Left kidney (tissue), 8 donors: ENCODE measurements around the gene CHST8. TPM values are rescaled to one million over a fixed set of nuclear protein-coding genes. Genes with fewer than 3 reads are reported as not detected.
"Not testable (repeated sequence)": the region's sequence is repeated elsewhere in the genome, so short reads cannot be mapped to it uniquely, and the experiment has no call there.

Source experiments
- DNase-seq: peaks from one replicate; pipeline ENCODE4 v3.0.0-alpha.2; 2013
- long read RNA-seq, 8 donors: transcript quantifications; one replicate each; lab custom pipeline, GENCODE V29; 2026
- polyA plus RNA-seq: library from polyadenylated mRNA; unstranded; fragments of 120-200 nt; gene quantifications from one replicate; pipeline ENCODE4 v1.2.1, GENCODE V29; 2013; ENCODE audit not compliant: insufficient read length

Gene CHST8, protein sequence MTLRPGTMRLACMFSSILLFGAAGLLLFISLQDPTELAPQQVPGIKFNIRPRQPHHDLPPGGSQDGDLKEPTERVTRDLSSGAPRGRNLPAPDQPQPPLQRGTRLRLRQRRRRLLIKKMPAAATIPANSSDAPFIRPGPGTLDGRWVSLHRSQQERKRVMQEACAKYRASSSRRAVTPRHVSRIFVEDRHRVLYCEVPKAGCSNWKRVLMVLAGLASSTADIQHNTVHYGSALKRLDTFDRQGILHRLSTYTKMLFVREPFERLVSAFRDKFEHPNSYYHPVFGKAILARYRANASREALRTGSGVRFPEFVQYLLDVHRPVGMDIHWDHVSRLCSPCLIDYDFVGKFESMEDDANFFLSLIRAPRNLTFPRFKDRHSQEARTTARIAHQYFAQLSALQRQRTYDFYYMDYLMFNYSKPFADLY
- polyA plus RNA-seq = 0.17 TPM
- long read RNA-seq, donor 1 = 0 reads
- long read RNA-seq, donor 2 = 0 reads
- long read RNA-seq, donor 3 = 0 reads
- long read RNA-seq, donor 4 = 0 reads
- long read RNA-seq, donor 5, partial matches to known transcripts = 0 of 1 reads
- long read RNA-seq, donor 5, other reads (novel, unspliced or antisense) = 0 of 1 reads
- long read RNA-seq, donor 6 = 0 reads
- long read RNA-seq, donor 7, partial matches to known transcripts = 0 of 1 reads
- long read RNA-seq, donor 7, other reads (novel, unspliced or antisense) = 0 of 1 reads
- long read RNA-seq, donor 8 = 0 reads

- DNase-seq = peak; percentile 50
Measured at GRCh38 chr19:33621811-33622504, at the start of gene CHST8. Gene CHST8 (plus strand): TSS chr19:33621953. CDS start chr19:33689262, 67,309 bp downstream.

DNA sequence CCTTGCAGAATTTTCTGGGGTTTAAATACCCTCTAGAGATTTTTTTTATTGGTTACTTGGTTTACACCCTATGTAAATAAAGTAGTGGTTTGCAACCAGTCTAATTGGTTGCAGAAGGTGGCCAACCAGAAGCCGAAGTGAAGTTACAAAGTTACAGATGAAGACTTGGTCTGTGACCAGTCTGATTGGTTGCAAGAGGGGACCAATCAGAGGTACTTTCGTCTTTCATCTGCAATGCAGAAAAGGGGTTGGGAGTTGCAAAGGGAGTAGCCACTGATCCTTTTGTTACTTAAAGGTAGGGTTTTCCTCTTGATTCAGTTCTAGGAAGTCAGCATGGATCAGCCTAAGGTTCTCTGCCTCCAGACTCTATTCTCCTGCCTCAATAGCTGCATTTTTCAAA lies 48.8 kb upstream of the CHST8 start:
- DNase-seq = no peak

- no peak for DNase-seq
Measured at GRCh38 chr19:33574824-33575223, 46.9 kb upstream of the CHST8 start.

- DNase-seq = no peak
Measured at GRCh38 chr19:33578697-33579096, 43.1 kb upstream of the CHST8 start.

DNA sequence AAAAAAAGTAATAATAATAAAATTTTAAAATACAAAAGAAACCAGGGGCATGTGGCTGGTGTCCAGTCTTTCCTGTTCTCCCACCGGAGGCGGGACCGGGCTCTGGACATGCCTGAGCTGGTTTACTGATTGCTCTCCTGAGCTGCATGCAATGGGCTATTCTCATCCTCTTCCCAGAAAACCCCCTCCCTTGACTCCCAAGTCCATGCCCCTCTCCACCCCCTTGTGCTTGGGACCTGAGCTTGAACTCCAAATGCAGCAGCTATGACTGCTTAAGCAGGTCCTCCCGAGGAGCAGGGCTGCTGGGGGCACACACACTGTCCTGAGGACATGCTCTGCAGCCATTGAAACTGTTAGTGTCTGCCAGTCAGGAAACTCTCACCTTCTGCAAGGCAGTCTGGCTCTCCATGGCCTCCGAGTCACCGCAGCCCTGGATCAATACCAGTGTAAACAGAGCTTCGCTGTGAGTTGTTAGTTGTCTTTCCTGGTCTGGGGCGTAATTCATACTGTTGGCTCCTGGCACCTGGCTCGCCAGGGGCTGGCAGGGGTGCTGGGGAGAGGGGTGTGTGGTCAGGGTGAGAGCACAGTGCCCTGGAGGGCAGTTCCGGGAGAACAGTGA lies 41.6 kb upstream of the CHST8 start:
- DNase-seq = no peak

- no peak for DNase-seq
Measured at GRCh38 chr19:33580645-33581037, 41.1 kb upstream of the CHST8 start.

DNA sequence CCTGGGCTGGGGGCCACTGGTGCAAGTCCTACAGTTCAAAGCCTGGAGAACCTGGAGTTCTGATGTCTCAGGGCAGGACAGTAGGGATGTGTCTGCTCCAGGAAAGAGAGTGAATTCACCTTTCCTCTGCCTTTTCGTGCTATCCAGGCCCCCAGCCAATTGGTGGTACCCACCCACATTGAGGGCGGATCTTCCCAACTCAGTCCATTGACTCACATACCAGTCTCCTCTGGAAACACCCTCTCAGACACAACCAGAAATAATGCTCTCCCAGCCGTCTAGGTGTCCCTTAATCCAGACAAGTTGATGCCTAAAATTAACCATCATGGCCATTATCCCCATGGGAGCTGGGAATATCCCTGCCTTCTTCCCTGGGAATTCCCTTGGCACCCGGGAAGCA lies 38.8 kb upstream of the CHST8 start:
- DNase-seq = no peak

DNA sequence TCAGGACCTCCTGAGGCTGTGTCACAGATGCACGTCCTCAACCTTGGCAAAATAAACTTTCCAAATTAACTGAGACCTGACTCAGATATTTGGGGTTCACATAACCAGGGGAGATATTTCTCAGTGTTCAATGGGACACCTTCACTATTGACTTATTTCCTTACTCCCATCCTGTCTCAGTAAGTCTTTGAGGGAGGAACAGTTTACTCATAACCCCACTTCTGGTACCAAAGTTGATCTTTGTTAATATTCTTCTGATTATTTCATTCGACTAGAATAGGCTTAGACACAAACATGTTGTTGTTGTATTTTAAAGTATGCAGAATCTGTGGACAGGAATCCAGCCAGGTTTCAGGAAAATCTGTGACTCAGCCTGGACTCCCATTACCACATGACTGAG lies 34.6 kb upstream of the CHST8 start:
- no peak for DNase-seq

- no peak for DNase-seq
Measured at GRCh38 chr19:33590224-33590623, 31.5 kb upstream of the CHST8 start.

DNA sequence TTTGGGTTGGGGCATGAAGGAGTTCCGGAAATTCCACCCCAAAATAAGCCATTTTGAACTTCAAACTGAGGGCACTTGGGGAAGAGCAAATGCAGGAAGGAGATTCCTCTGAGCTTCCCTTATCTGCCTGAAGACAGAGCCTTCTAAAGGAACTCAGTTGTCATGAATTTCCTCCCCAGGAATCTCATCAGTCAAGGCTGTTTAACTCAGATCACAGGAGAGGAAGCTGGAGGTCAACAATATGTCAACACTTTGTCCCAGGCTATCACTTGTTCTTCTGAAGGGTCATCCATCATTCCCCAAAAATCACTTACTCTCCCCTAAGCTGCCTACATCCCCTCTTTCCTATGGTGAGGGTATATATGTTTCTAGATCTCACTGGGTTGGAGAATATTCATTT lies 26.0 kb upstream of the CHST8 start:
- no peak for DNase-seq

DNA sequence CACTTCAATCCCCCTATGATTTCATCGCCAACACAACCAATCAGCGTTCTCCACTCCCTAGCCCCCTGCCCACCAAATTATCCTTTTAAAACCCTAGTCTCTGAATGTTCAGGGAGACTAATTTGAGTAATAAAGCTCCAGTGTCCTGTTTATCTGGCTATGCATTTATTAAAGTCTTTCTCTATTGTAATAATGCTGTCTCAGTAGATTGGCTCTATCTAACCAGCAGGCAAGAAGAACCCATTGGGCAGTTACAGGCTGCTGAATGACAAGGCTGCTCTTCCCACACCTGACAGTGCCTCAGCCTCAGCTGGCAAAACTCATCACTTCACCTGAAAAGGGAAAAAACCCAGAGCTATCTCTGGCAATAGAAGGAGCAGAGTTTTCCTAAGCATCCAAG lies 20.2 kb upstream of the CHST8 start:
- no peak for DNase-seq

- DNase-seq = no peak
Measured at GRCh38 chr19:33602576-33603204, 19.1 kb upstream of the CHST8 start.

- DNase-seq = no peak
Measured at GRCh38 chr19:33603377-33603776, 18.4 kb upstream of the CHST8 start.

DNA sequence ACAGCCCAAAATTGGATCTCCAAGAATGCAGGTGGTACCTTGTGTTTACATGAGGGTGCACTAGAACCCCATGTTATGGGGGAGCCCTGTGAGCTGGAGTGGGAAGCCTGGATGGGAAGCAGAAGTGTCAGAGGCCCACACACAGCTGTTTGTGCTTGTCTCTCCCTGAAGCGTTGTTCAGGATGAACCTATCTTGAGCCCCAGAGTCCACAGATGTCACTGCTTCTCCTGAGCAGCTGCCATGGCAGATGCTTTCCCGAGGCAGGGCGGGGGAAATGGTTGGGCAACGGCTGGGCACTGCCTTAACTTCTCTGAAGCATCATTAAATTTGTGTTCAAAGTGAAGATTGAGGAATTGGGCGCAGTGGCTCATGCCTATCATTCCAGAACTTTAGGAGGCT lies 17.1 kb upstream of the CHST8 start:
- no peak for DNase-seq

DNA sequence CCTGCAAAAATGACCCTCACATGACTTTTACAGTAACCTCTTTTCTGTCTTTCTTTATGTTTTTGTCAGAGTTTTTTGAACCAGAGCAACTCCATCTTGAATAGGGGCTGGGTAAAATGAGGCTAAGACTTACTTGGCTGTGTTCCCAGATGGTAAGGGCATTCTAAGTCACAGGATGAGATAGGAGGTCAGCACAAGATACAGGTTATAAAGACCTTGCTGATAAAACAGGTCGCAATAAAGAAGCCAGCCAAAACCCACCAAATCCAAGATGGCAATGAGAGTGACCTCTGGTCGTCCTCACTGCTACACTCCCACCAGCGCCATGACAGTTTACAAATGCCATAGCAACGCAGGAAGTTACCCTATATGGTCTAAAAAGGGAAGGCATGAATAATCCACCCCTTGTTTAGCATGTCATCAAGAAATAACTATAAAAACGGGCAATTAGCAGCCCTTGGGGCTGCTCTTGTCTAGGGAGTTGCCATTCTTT lies 15.9 kb upstream of the CHST8 start:
- DNase-seq = not testable (repeated sequence)

DNA sequence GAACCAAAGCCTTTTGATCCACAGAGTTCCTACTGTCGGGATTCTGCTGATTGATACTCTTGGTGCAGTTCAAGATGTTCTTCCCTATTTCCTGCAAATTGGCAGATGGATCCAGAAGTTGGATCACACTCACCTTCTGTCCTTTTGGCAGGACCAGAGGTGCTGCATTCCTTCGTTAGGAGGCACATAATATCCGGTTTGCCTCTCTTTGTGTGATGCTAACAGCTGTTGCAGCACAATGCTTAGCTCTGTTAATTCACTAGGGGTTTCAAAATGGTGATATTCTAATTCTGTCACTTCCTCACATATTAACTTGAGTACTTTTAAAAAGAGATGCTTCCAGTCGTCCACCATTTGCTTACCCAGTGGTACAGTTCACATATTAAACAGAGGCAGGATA lies 15.2 kb upstream of the CHST8 start:
- DNase-seq = no peak

- DNase-seq = no peak
Measured at GRCh38 chr19:33609353-33609752, 12.4 kb upstream of the CHST8 start.

GRCh38 chr19:33610588-33610987 lies 11.2 kb upstream of the CHST8 start:
- no peak for DNase-seq

- DNase-seq = no peak
Measured at GRCh38 chr19:33612928-33613619, 8.7 kb upstream of the CHST8 start.

GRCh38 chr19:33613620-33614000 lies 8.1 kb upstream of the CHST8 start:
- no peak for DNase-seq

DNA sequence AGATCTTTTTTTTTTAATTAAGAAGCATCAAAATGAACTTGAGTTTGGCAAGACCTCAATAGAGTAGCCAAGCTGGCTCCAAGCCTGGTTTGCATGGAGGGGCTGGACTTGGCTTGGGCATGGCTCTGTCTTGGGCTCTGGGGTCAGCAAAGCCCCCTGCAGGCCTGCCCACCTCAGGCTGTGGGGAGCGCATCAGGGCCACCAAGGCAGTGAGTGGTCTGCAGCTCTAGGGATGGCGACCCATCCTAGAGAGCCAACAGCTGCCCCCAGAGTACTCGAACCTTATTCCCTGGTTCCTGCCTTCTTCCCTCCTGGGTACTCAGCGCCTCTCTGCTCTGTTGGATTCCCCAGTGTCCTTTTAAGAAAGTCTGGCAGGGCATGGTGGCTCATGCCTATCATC lies 5.4 kb upstream of the CHST8 start:
- DNase-seq = no peak
